ENCODE data around the gene RFX4. TPM values are rescaled to one million over a fixed set of nuclear protein-coding genes. Genes with fewer than 3 reads are reported as not detected.
A peak's percentile ranks its signal among the peaks of the same experiment; 100 is the strongest.
"Not testable (repeated sequence)": the region's sequence is repeated elsewhere in the genome, so short reads cannot be mapped to it uniquely, and the experiment has no call there.

The RFX4 gene
- total and polyA plus RNA-seq, 2 experiments from 2014 or later = not detected

GRCh38 chr12:106602076-106602475, 19.3 kb downstream of the RFX4 start:
- no peak overlapping the region for H3K27ac ChIP-seq
- H3K4me3 ChIP-seq = no peak overlapping the region
- DNase-seq (ENCODE audit: low read depth in 1 of 2, low spot score in 1 of 2) = no peak

GRCh38 chr12:106605254-106605653, 22.4 kb downstream of the RFX4 start:
- DNase-seq (ENCODE audit: low read depth in 1 of 2, low spot score in 1 of 2) = no peak
- Histone ChIP-seq H3K4me3 (no peak overlapping the region), H3K36me3 (no peaks in the 10 kb centered on the region), H3K27ac (no peak overlapping the region), H3K4me1 (ENCODE audit: low read depth) (peaks cover 4% of the 10 kb centered on the region), H3K27me3 (no peaks in the 10 kb centered on the region), H3K9me3 (ENCODE audit: low read depth) (no peaks in the 10 kb centered on the region)
- TF ChIP-seq CTCF (IDR thresholded peaks at IDR 0.05; ENCODE audit: low read depth, low read length) = no peak

More at GRCh38 chr12:106602076-106602475, 19.3 kb downstream of the RFX4 start:
- Histone ChIP-seq H3K9me3 (ENCODE audit: low read depth) (no peaks in the 10 kb centered on the region), H3K4me1 (ENCODE audit: low read depth) (peaks cover 4% of the 10 kb centered on the region), H3K36me3 (no peaks in the 10 kb centered on the region), H3K27me3 (peaks cover 16% of the 10 kb centered on the region)
- TF ChIP-seq CTCF (IDR thresholded peaks at IDR 0.05; ENCODE audit: low read depth, low read length) = no peak

- not testable (repeated sequence) for DNase-seq (ENCODE audit: low read depth in 1 of 2, low spot score in 1 of 2); H3K27me3 ChIP-seq; H3K9me3 ChIP-seq (ENCODE audit: low read depth); H3K36me3 ChIP-seq; H3K27ac ChIP-seq; H3K4me3 ChIP-seq; H3K4me1 ChIP-seq (ENCODE audit: low read depth)
These were observed 37.8 kb downstream of the RFX4 start for GRCh38 chr12:106620588-106620987.

- DNase-seq (ENCODE audit: low read depth in 1 of 2, low spot score in 1 of 2) = no peak
- H3K4me3 ChIP-seq = no peak overlapping the region
- no peaks in the 10 kb centered on the region for H3K4me1 ChIP-seq (ENCODE audit: low read depth)
- no peak for TF ChIP-seq CTCF (IDR thresholded peaks at IDR 0.05; ENCODE audit: low read depth, low read length)
- no peak overlapping the region for H3K27ac ChIP-seq
- H3K36me3 ChIP-seq = no peaks in the 10 kb centered on the region
- H3K27me3 ChIP-seq = no peaks in the 10 kb centered on the region
- no peaks in the 10 kb centered on the region for H3K9me3 ChIP-seq (ENCODE audit: low read depth)
These were observed 43.2 kb downstream of the RFX4 start for GRCh38 chr12:106625976-106626375.

GRCh38 chr12:106629797-106630659, 47.2 kb downstream of the RFX4 start:
- no peaks in the 10 kb centered on the region for H3K27me3 ChIP-seq
- H3K36me3 ChIP-seq = no peaks in the 10 kb centered on the region
- DNase-seq (ENCODE audit: low read depth in 1 of 2, low spot score in 1 of 2) = peak in 1 of 2 donors; percentile 43
- H3K4me3 ChIP-seq = no peak overlapping the region
- H3K9me3 ChIP-seq (ENCODE audit: low read depth) = no peaks in the 10 kb centered on the region
- H3K4me1 ChIP-seq (ENCODE audit: low read depth) = no peaks in the 10 kb centered on the region
- no peak overlapping the region for H3K27ac ChIP-seq
- TF ChIP-seq CTCF (IDR thresholded peaks at IDR 0.05; ENCODE audit: low read depth, low read length) = no peak

GRCh38 chr12:106631150-106631549, 48.3 kb downstream of the RFX4 start:
- H3K4me3 ChIP-seq = no peak overlapping the region
- H3K27me3 ChIP-seq = no peaks in the 10 kb centered on the region
- TF ChIP-seq CTCF (IDR thresholded peaks at IDR 0.05; ENCODE audit: low read depth, low read length) = no peak
- no peaks in the 10 kb centered on the region for H3K9me3 ChIP-seq (ENCODE audit: low read depth)
- H3K4me1 ChIP-seq (ENCODE audit: low read depth) = no peaks in the 10 kb centered on the region
- DNase-seq (ENCODE audit: low read depth in 1 of 2, low spot score in 1 of 2) = no peak
- no peaks in the 10 kb centered on the region for H3K36me3 ChIP-seq
- no peak overlapping the region for H3K27ac ChIP-seq
